ENCODE measurements around the gene LSM7. TPM values are rescaled to one million over a fixed set of nuclear protein-coding genes. Genes with fewer than 3 reads are reported as not detected.

Gene LSM7
- total and polyA plus RNA-seq, 9 of the 15 experiments (the other 6 are each of a cell fraction or from before 2014, with no cell fraction given): 40.5 to 690 (median 265) TPM

- no peak for TF ChIP-seq VEZF1 (CRISPR knock-in tag; IDR thresholded peaks at IDR 0.05)
- TF ChIP-seq RBFOX2 (IDR thresholded peaks at IDR 0.05; ENCODE audit: low read depth, low read length): 0 out of 2 replicates have a peak, but pooled peaks have one; percentile 14
- TF ChIP-seq FOXK2 (conservative IDR thresholded peaks at IDR 0.05 in 1 of 2, IDR thresholded peaks at IDR 0.05 in 1 of 2; ENCODE audit: low read depth in 2 of 2): no peak
- TF ChIP-seq EWSR1 (IDR thresholded peaks at IDR 0.05; ENCODE audit: borderline replicate concordance, low read depth, partially characterized antibody): no peak
- TF ChIP-seq ZBTB33 (CRISPR knock-in tag; IDR thresholded peaks at IDR 0.05): 0 out of 2 replicates have a peak, but pooled peaks have one; percentile 9
- no peak for TF ChIP-seq NCOA4 (IDR thresholded peaks at IDR 0.05; ENCODE audit: partially characterized antibody)
- TF ChIP-seq, protein P1, sequence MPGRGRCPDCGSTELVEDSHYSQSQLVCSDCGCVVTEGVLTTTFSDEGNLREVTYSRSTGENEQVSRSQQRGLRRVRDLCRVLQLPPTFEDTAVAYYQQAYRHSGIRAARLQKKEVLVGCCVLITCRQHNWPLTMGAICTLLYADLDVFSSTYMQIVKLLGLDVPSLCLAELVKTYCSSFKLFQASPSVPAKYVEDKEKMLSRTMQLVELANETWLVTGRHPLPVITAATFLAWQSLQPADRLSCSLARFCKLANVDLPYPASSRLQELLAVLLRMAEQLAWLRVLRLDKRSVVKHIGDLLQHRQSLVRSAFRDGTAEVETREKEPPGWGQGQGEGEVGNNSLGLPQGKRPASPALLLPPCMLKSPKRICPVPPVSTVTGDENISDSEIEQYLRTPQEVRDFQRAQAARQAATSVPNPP (IDR thresholded peaks at IDR 0.05; ENCODE audit: borderline replicate concordance, insufficient read depth, insufficient read length): no peak
- TF ChIP-seq ATF1 (CRISPR knock-in tag; IDR thresholded peaks at IDR 0.05): no peak
- TF ChIP-seq ATF1 (tag; IDR thresholded peaks at IDR 0.05): no peak
- TF ChIP-seq CBX5 (IDR thresholded peaks at IDR 0.05; ENCODE audit: borderline replicate concordance, low read depth): no peak
- TF ChIP-seq CEBPG (CRISPR knock-in tag; IDR thresholded peaks at IDR 0.05): 0 out of 2 replicates have a peak, but pooled peaks have one; percentile 25
- no peak for TF ChIP-seq CEBPG (tag; conservative IDR thresholded peaks at IDR 0.05 in 1 of 2, IDR thresholded peaks at IDR 0.05 in 1 of 2)
- TF ChIP-seq ZNF696 (CRISPR knock-in tag; conservative IDR thresholded peaks at IDR 0.05): no peak
Observed at GRCh38 chr19:2330632-2331284, 2.4 kb upstream of the LSM7 start (continued).

All from K562 (cell line).